ENCODE data around the gene P2RX7.

DNA sequence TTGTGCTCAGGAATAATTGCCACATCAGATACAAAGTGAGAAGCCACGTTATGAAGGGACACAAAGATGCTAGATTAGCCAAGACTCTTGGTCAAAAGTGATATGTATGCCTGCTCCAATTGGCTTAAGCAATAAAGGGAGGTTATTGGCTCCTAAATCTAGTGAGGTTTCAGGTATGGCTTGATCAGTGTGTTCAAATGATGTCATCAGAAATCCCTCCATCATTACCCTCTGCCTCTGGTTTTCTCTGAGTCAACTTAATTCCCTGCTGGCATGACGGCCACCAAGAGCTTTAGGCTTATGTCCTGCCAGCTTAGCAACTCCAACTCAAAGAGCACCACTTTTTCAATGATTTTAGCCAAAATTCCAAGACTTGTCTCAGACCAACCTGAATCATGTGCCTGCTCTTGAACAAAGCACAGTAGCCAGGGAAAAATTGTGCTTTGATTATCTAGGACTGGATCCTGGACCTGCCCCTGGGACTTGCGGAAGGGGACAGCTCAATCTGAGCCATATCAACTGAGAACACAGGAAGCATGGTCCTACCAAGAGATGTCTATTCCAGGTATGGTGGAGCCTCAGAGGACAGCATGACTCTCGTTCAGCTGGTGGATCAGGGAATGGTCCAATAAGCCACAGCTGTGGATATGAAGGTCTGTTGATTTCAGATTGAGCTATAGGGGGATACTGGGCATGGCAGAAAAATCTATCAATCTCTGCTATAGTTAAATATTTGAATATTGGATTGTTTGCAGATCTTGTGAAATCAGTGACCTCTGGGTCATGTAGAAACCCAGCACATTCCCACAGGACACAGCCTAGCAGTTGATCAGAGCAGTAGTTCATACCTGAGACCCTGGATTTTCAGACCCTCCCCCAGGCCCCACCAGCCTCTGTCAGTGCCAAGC, 16.1 kb upstream of the P2RX7 start:
- TF ChIP-seq POU2F2 (IDR thresholded peaks at IDR 0.05; ENCODE audit: low read depth, low read length): no peak
- TF ChIP-seq POLR2A (IDR thresholded peaks at IDR 0.05; ENCODE audit: low read depth, low read length): no peak
- TF ChIP-seq POLR2AphosphoS5 (IDR thresholded peaks at IDR 0.05; ENCODE audit: low read depth, low read length): no peak
- TF ChIP-seq TAF1 (IDR thresholded peaks at IDR 0.05; ENCODE audit: low read depth, low read length): no peak
- TF ChIP-seq SPI1 (IDR thresholded peaks at IDR 0.05; ENCODE audit: low read depth, low read length): no peak
- TF ChIP-seq PAX5 (IDR thresholded peaks at IDR 0.05; ENCODE audit: insufficient read depth, low read length, severe bottlenecking): no peak
